Sigmoid colon (tissue), 7 donors: ENCODE measurements around the gene COL21A1. TPM values are rescaled to one million over a fixed set of nuclear protein-coding genes. Genes with fewer than 3 reads are reported as not detected.

Experiments
- DNase-seq: peaks from one replicate; pipeline ENCODE4 v3.0.0-alpha.2; 2019
- H3K27ac ChIP-seq, 4 donors: fragments of 200-600 bp; sonication (generic); one replicate each; pipeline ENCODE4 v1.5.1; 2016 to 2019; ENCODE audit warnings: mild to moderate bottlenecking in 1 of 4
- H3K27me3 ChIP-seq, 3 donors: fragments of 200-600 bp; sonication (generic); one replicate each; pipeline ENCODE4 v1.5.1; 2019; ENCODE audit warnings: mild to moderate bottlenecking in 1 of 3
- H3K36me3 ChIP-seq, 4 donors: fragments of 200-600 bp; sonication (generic); one replicate each; pipeline ENCODE4 v1.5.1; 2016 to 2019
- H3K4me1 ChIP-seq, 4 donors: fragments of 200-600 bp; sonication (generic); one replicate each; pipeline ENCODE4 v1.5.1; 2017 to 2019
- H3K4me3 ChIP-seq, 4 donors: fragments of 200-600 bp; sonication (generic); one replicate each; pipeline ENCODE4 v1.5.1; 2017 to 2019; ENCODE audit warnings: mild to moderate bottlenecking in 2 of 4, moderate library complexity in 1 of 4
- H3K9me3 ChIP-seq, 4 donors: fragments of 200-600 bp in 3 of 4; sonication (generic) in 3 of 4; one replicate each; pipeline versions ENCODE4 v1.5.1 to v1.6.1; 2013 to 2019
- CTCF ChIP-seq, 4 experiments: fragments of 450-650 bp in 3 of 4; fragments of 200-600 bp in 1 of 4; IDR thresholded peaks; one replicate each; pipeline ENCODE4 v1.5.1; 2016 to 2019; ENCODE audit warnings: antibody characterized with exemption in 4 of 4, mild to moderate bottlenecking in 3 of 4, moderate library complexity in 2 of 4
- EP300 ChIP-seq, 4 donors: sonication (generic); formaldehyde crosslinking; IDR thresholded peaks; one replicate each; pipeline ENCODE4 v1.6.1; 2017; ENCODE audit warnings: antibody characterized with exemption in 4 of 4
- POLR2A ChIP-seq, 2 donors: fragments of 450-650 bp; IDR thresholded peaks; one replicate each; pipeline ENCODE4 v1.6.1; 2016; ENCODE audit warnings: antibody characterized with exemption in 2 of 2, mild to moderate bottlenecking in 2 of 2, moderate library complexity in 2 of 2
- POLR2AphosphoS5 ChIP-seq, 4 donors: sonication (generic); formaldehyde crosslinking; IDR thresholded peaks; one replicate each; pipeline ENCODE4 v1.6.1; 2017; ENCODE audit warnings: antibody characterized with exemption in 4 of 4
- WGBS, 2 donors: extraction: QIAGEN DNeasy Blood & Tissue Kit; methylation state at CpG; one replicate each; pipeline ENCODE4 v1.1.7; 2013; 5-methylcytosine and 5-hydroxymethylcytosine counted together
- intact Hi-C: fragments of 100-400 bp; cut with DNase I; formaldehyde crosslinking; loops from one replicate; pipeline ENCODE4 v1.15.1; 2023
- polyA plus RNA-seq, 3 donors: library from polyadenylated mRNA; stranded (reverse); fragments of 200-250 nt; gene quantifications; one replicate each; pipeline ENCODE4 v1.2.3, GENCODE V29; 2013
- total RNA-seq, 4 donors: library from RNA; depleted of rRNA; stranded (reverse); fragments of >200 nt; gene quantifications; one replicate each; pipeline ENCODE4 v1.1.0, GENCODE V29; 2016
- donor health status: healthy with polysubstance abuse.
- donor health status: Bipolar disorder and iron deficiency.
- donor health status: healthy.

The COL21A1 gene
- total and polyA plus RNA-seq, 7 donors = 1.9 to 110 (median 35.2) TPM; not detected in 2

GRCh38 chr6:56259234-56260077 is 12.1 kb upstream of the COL21A1 start:
- H3K27ac ChIP-seq = no peak overlapping the region
- intact Hi-C loops = no loop called here
- no peak for DNase-seq

GRCh38 chr6:56255349-56255748 is 8.0 kb upstream of the COL21A1 start:
- Histone ChIP-seq H3K27ac (no peak overlapping the region), H3K4me3 (no peak overlapping the region), H3K27me3 (no peaks in the 10 kb centered on the region), H3K4me1 (peaks cover 0 to 3% (median 1%) of the 10 kb centered on the region in 4 donors), H3K9me3 (no peaks in the 10 kb centered on the region), H3K36me3 (no peaks in the 10 kb centered on the region)
- no peak for DNase-seq
- 38 to 75% methylated on average over 1 of the region's 1 CpG for WGBS, 2 donors
- intact Hi-C loops = no loop called here
- TF ChIP-seq EP300 (IDR thresholded peaks at IDR 0.05) = no peak
- TF ChIP-seq POLR2A (IDR thresholded peaks at IDR 0.05) = no peak
- no peak for TF ChIP-seq POLR2AphosphoS5 (IDR thresholded peaks at IDR 0.05)
- TF ChIP-seq CTCF (IDR thresholded peaks at IDR 0.05) = no peak

More at GRCh38 chr6:56259234-56260077, 12.1 kb upstream of the COL21A1 start:
- Histone ChIP-seq H3K36me3 (no peaks in the 10 kb centered on the region), H3K4me1 (no peaks in the 10 kb centered on the region), H3K27me3 (no peaks in the 10 kb centered on the region), H3K4me3 (no peak overlapping the region), H3K9me3 (no peaks in the 10 kb centered on the region)
- no peak for TF ChIP-seq EP300 (IDR thresholded peaks at IDR 0.05)
- TF ChIP-seq POLR2A (IDR thresholded peaks at IDR 0.05) = no peak
- TF ChIP-seq POLR2AphosphoS5 (IDR thresholded peaks at IDR 0.05) = no peak
- TF ChIP-seq CTCF (IDR thresholded peaks at IDR 0.05) = no peak
- WGBS, 2 donors = 68 to 82% methylated on average over 3 of the region's 3 CpGs

- Histone ChIP-seq H3K36me3 (no peaks in the 10 kb centered on the region), H3K4me1 (peaks cover 0 to 32% (median 21%) of the 10 kb centered on the region in 4 donors), H3K4me3 (no peak overlapping the region), H3K9me3 (no peaks in the 10 kb centered on the region), H3K27ac (peak overlapping the region in 2 of 4 donors; percentile 26 to 36), H3K27me3 (no peaks in the 10 kb centered on the region)
- intact Hi-C loops = no loop called here
- no peak for TF ChIP-seq EP300 (IDR thresholded peaks at IDR 0.05)
- TF ChIP-seq POLR2AphosphoS5 (IDR thresholded peaks at IDR 0.05) = peak; percentile 50 to 88 (median 75)
- WGBS, 2 donors = 27 to 42% methylated on average over 2 of the region's 2 CpGs
- DNase-seq = peak; percentile 66
Measured at GRCh38 chr6:56250266-56250665, 2.9 kb upstream of the COL21A1 start.

- DNase-seq = no peak
- TF ChIP-seq POLR2AphosphoS5 (IDR thresholded peaks at IDR 0.05) = peak in 1 of 4 donors; percentile 2
- TF ChIP-seq EP300 (IDR thresholded peaks at IDR 0.05) = no peak
- TF ChIP-seq CTCF (IDR thresholded peaks at IDR 0.05) = peak in 2 of 4 experiments; percentile 9 to 36
- no peak for TF ChIP-seq POLR2A (IDR thresholded peaks at IDR 0.05)
- WGBS, 2 donors = 31 to 37% methylated on average over 12 of the region's 12 CpGs
- intact Hi-C loops = no loop called here
- H3K27ac ChIP-seq = peak overlapping the region; percentile 77 to 80 (median 78)
- H3K27me3 ChIP-seq = no peaks in the 10 kb centered on the region
- H3K9me3 ChIP-seq = no peaks in the 10 kb centered on the region
- peak overlapping the region; percentile 56 to 62 (median 58) for H3K4me3 ChIP-seq
- H3K4me1 ChIP-seq = peaks cover 0 to 57% (median 36%) of the 10 kb centered on the region in 4 donors
- no peaks in the 10 kb centered on the region for H3K36me3 ChIP-seq
Measured at GRCh38 chr6:56247654-56248122, 308 bp upstream of the COL21A1 start.

GRCh38 chr6:56246541-56246880 is 869 bp downstream of the COL21A1 start:
- Histone ChIP-seq H3K27me3 (no peaks in the 10 kb centered on the region), H3K4me1 (peaks cover 0 to 68% (median 44%) of the 10 kb centered on the region in 4 donors), H3K9me3 (no peaks in the 10 kb centered on the region), H3K27ac (peak overlapping the region; percentile 77 to 80 (median 78)), H3K36me3 (no peaks in the 10 kb centered on the region), H3K4me3 (peak overlapping the region; percentile 56 to 62 (median 58))
- DNase-seq = no peak
- WGBS, 2 donors = 11 to 42% methylated on average over 5 of the region's 5 CpGs
- intact Hi-C loops = no loop called here
- no peak for TF ChIP-seq POLR2AphosphoS5 (IDR thresholded peaks at IDR 0.05)
- TF ChIP-seq EP300 (IDR thresholded peaks at IDR 0.05) = no peak
- no peak for TF ChIP-seq POLR2A (IDR thresholded peaks at IDR 0.05)
- no peak for TF ChIP-seq CTCF (IDR thresholded peaks at IDR 0.05)
